GM19351 (cell line): ENCODE data around the gene GPM6B.

Source experiments
- ATAC-seq: cut with Tn5 transposase; IDR thresholded peaks from one replicate; pipeline ENCODE4 v1.9.1; 2021; ENCODE audit warnings: mild to moderate bottlenecking, moderate library complexity; ENCODE audit not compliant: unreplicated experiment

GPM6B gene

GRCh38 chrX:13825178-13825762 lies 8.4 kb upstream of the GPM6B start:
- no peak for ATAC-seq

GRCh38 chrX:13824746-13825145 lies 7.9 kb upstream of the GPM6B start:
- no peak for ATAC-seq

- no peak for ATAC-seq
Measured at GRCh38 chrX:13821738-13822137, 4.8 kb upstream of the GPM6B start.

- ATAC-seq, result no peak
Measured at GRCh38 chrX:13816176-13816575, 717 bp downstream of the GPM6B start.

- ATAC-seq, result no peak
Measured at GRCh38 chrX:13815664-13816063, 1.2 kb downstream of the GPM6B start.

GRCh38 chrX:13808865-13809264 lies 8.0 kb downstream of the GPM6B start:
- no peak for ATAC-seq

GRCh38 chrX:13808293-13808692 lies 8.6 kb downstream of the GPM6B start:
- ATAC-seq, result no peak

- no peak for ATAC-seq
Measured at GRCh38 chrX:13805241-13805640, 11.7 kb downstream of the GPM6B start.

- ATAC-seq, result no peak
Measured at GRCh38 chrX:13803116-13803515, 13.8 kb downstream of the GPM6B start.

GRCh38 chrX:13798184-13798583 lies 18.7 kb downstream of the GPM6B start:
- ATAC-seq, result no peak

- ATAC-seq, result no peak
Measured at GRCh38 chrX:13797512-13797911, 19.4 kb downstream of the GPM6B start.

- ATAC-seq, result no peak
Measured at GRCh38 chrX:13794417-13794816, 22.5 kb downstream of the GPM6B start.

- ATAC-seq, result peak; percentile 67
Measured at GRCh38 chrX:13793897-13794296, 23.0 kb downstream of the GPM6B start.

- ATAC-seq, result no peak
Measured at GRCh38 chrX:13791559-13791958, 25.3 kb downstream of the GPM6B start.

GRCh38 chrX:13791145-13791544 lies 25.7 kb downstream of the GPM6B start:
- no peak for ATAC-seq

- ATAC-seq, result no peak
Measured at GRCh38 chrX:13790206-13791131, 26.4 kb downstream of the GPM6B start.

- no peak for ATAC-seq
Measured at GRCh38 chrX:13786048-13786447, 30.8 kb downstream of the GPM6B start.

- no peak for ATAC-seq
Measured at GRCh38 chrX:13780868-13781427, 35.9 kb downstream of the GPM6B start.

- ATAC-seq, result no peak
Measured at GRCh38 chrX:13778916-13779315, 38.0 kb downstream of the GPM6B start.

GRCh38 chrX:13776387-13776786 lies 40.5 kb downstream of the GPM6B start:
- no peak for ATAC-seq

GRCh38 chrX:13775837-13776236 lies 41.1 kb downstream of the GPM6B start:
- ATAC-seq, result no peak

- no peak for ATAC-seq
Measured at GRCh38 chrX:13774696-13775095, 42.2 kb downstream of the GPM6B start.
